Heart right ventricle (tissue), 16 donors: Measurements from ENCODE around the gene FAM200C. TPM values are rescaled to one million over a fixed set of nuclear protein-coding genes. Genes with fewer than 3 reads are reported as not detected.
A peak's percentile ranks its signal among the peaks of the same experiment; 100 is the strongest.

Experiments
- ATAC-seq, 8 donors: fragments of 200-7000 bp; cut with Tn5 transposase; one replicate each; pipeline ENCODE4 v1.9.1; 2020; ENCODE audit warnings: mild to moderate bottlenecking in 8 of 8, moderate library complexity in 8 of 8, moderate number of reproducible peaks in 1 of 8
- DNase-seq, 2 donors: peaks; one replicate each; pipeline ENCODE4 v3.0.0-alpha.2; 2020
- H3K27ac ChIP-seq, 10 donors: fragments of 200-600 bp; sonication (generic) in 2 of 10; one replicate each; pipeline versions ENCODE4 v1.5.0 to v1.8.0; 2020 to 2022; ENCODE audit warnings: mild to moderate bottlenecking in 3 of 10
- H3K27me3 ChIP-seq, 7 donors: fragments of 200-600 bp; one replicate each; pipeline ENCODE4 v1.8.0; 2021 to 2022; ENCODE audit warnings: mild to moderate bottlenecking in 2 of 7
- H3K36me3 ChIP-seq, 9 donors: fragments of 200-600 bp; sonication (generic) in 1 of 9; one replicate each; pipeline versions ENCODE4 v1.5.0 to v1.8.0; 2020 to 2022; ENCODE audit warnings: mild to moderate bottlenecking in 2 of 9
- H3K4me1 ChIP-seq, 9 donors: fragments of 200-600 bp; sonication (generic) in 1 of 9; one replicate each; pipeline versions ENCODE4 v1.5.0 to v1.8.0; 2020 to 2022; ENCODE audit warnings: mild to moderate bottlenecking in 4 of 9
- H3K4me3 ChIP-seq, 10 donors: fragments of 200-600 bp; sonication (generic) in 2 of 10; one replicate each; pipeline versions ENCODE4 v1.5.0 to v1.8.0; 2020 to 2022; ENCODE audit warnings: mild to moderate bottlenecking in 7 of 10, moderate library complexity in 2 of 10
- H3K9me3 ChIP-seq, 11 donors: fragments of 200-600 bp in 10 of 11; sonication (generic) in 2 of 11; one replicate each; pipeline versions ENCODE4 v1.5.0 to v1.8.0; 2013 to 2022; ENCODE audit warnings: mild to moderate bottlenecking in 2 of 11, control low read depth in 1 of 11, moderate library complexity in 1 of 11
- WGBS, 2 donors: extraction: QIAGEN DNeasy Blood & Tissue Kit; methylation state at CpG; one replicate each; pipeline ENCODE4 v1.1.7; 2013; ENCODE audit warnings: inconsistent platforms in 1 of 2; 5-methylcytosine and 5-hydroxymethylcytosine counted together
- intact Hi-C, 10 donors: fragments of 100-400 bp; cut with DNase I; formaldehyde crosslinking; loops; one replicate each; pipeline versions ENCODE4 v1.11.1 to v1.14.2; 2022
- polyA plus RNA-seq, 2 donors: library from polyadenylated mRNA; stranded (reverse); fragments of 200-250 nt; gene quantifications; one replicate each; pipeline ENCODE4 v1.2.3, GENCODE V29; 2013
- total RNA-seq, 10 donors: library from RNA; stranded (reverse); fragmentation: NEBNext Ultra II Directional in 3 of 10; extraction: Animal tissue kit (Norgen Biotek cat#: 25700) in 3 of 10; gene quantifications; one replicate each; pipeline versions ENCODE4 v1.2.1 to v1.2.4, GENCODE V29; 2021 to 2023
- TF ChIP-seq, protein P1 (sequence below), 9 donors: fragments of 200-600 bp; sonication (generic) in 2 of 9; IDR thresholded peaks; one replicate each; pipeline versions ENCODE4 v1.5.0 to v1.8.0; 2021 to 2022; ENCODE audit warnings: antibody characterized with exemption in 9 of 9, mild to moderate bottlenecking in 5 of 9, moderate library complexity in 1 of 9
- donor health status: Arrhythmogenic right ventricular cardiomyopathy.
- donor health status: ischemic (EF 13 %, LVEDD 7.1; RV severe dilation, severe dysfunction).
- donor health status: healthy with polysubstance abuse.
- donor health status: DM: no; HTN: yes; CAD: no.
- donor health status: DM: no; HTN: no; CAD: no.
- donor health status: ischemic (EF 25% LVEDD 6.9; RV normal size, moderate dysfunction).
- donor health status: ischemic (EF 25% LVEDD 5.7; RV mildly dilated, moderate dysfunction).
- donor health status: healthy.
- donor health status: DM: yes; HTN: yes; CAD: no.
- donor health status: Ischemic cardiomyopathy.
- donor health status: ischemic (EF 35%, LVEDD 5.7; RV mildly dilated, moderate dysfunction).
- donor health status: nonischemic (EF 11% LVEDD 7.7; RV severe dilation, severe dysfunction).
- donor health status: DM: yes; HTN: yes; CAD: no.
- donor health status: PGD.
- donor health status: ischemic (EF 29% LVEDD 5.4; RV normal size, mild dysfunction).
- donor health status: nonischemic (EF 23%, LVEDD 6.1; RV moderate dilation, normal function).

FAM200C gene
- total and polyA plus RNA-seq, 12 donors = 1.7 to 8.6 (median 3.6) TPM

DNA sequence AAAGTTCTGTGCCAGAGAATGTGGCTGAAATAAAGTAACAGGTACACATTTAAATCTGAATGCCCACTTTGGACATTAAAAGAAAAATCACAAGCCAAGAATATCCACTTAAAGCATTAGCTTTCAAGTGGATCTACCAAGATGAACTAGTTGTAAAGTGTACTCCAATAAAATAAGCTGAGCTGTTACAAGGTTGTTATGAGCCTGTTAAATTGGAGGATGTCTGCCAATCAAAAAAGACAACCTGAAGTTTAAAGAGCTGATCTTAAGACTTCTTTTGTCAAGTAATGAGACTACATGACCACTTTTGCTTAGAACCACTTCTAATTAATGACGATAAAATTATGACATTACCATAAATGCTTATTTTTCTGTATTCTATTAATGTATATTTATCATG, 2.4 kb downstream of the FAM200C start:
- 98% methylated on average over 1 of the region's 1 CpG for WGBS, 2 donors
- Histone ChIP-seq H3K27ac (no peak overlapping the region), H3K36me3 (peaks cover 0 to 34% (median 10%) of the 10 kb centered on the region in 9 donors), H3K4me3 (no peak overlapping the region), H3K27me3 (no peaks in the 10 kb centered on the region), H3K4me1 (peaks cover 0 to 53% (median 20%) of the 10 kb centered on the region in 9 donors), H3K9me3 (no peaks in the 10 kb centered on the region)
- no peak for DNase-seq
- intact Hi-C loops = loop anchor here in 1 of 10 donors (5.0 kb wide), 1 partner anchor 200 kb away; no protein-coding TSS in a partner anchor
- ATAC-seq = no peak
- TF ChIP-seq, protein P1, sequence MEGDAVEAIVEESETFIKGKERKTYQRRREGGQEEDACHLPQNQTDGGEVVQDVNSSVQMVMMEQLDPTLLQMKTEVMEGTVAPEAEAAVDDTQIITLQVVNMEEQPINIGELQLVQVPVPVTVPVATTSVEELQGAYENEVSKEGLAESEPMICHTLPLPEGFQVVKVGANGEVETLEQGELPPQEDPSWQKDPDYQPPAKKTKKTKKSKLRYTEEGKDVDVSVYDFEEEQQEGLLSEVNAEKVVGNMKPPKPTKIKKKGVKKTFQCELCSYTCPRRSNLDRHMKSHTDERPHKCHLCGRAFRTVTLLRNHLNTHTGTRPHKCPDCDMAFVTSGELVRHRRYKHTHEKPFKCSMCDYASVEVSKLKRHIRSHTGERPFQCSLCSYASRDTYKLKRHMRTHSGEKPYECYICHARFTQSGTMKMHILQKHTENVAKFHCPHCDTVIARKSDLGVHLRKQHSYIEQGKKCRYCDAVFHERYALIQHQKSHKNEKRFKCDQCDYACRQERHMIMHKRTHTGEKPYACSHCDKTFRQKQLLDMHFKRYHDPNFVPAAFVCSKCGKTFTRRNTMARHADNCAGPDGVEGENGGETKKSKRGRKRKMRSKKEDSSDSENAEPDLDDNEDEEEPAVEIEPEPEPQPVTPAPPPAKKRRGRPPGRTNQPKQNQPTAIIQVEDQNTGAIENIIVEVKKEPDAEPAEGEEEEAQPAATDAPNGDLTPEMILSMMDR (IDR thresholded peaks at IDR 0.05) = no peak

DNA sequence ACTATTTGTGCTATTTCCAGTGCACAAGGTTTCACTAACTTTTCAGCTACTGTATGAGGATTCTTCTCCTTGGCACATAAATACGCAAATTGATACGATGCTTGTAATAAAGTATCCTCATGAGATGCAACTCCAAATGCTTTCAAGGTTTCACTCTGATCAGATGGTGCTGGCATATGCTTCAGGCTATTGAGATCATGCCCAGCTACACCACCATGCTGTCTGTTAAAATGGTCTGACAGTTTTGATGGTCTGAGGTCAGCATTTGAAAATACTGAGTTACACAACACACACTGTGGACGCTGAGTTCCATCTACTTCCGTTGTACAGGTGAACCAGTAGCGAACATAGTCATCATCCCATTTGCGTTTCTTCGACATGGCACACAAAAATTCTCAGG, 4.7 kb downstream of the FAM200C start:
- TF ChIP-seq, protein P1 (IDR thresholded peaks at IDR 0.05) = no peak
- H3K4me1 ChIP-seq = peaks cover 0 to 56% (median 15%) of the 10 kb centered on the region in 9 donors
- no peak for ATAC-seq
- intact Hi-C loops = loop anchor here in 1 of 10 donors (5.0 kb wide), 1 partner anchor 198 kb away; no protein-coding TSS in a partner anchor
- peaks cover 0 to 21% (median 0%) of the 10 kb centered on the region in 9 donors for H3K36me3 ChIP-seq
- H3K27me3 ChIP-seq = no peaks in the 10 kb centered on the region
- 90 to 93% methylated on average over 7 of the region's 7 CpGs for WGBS, 2 donors
- no peaks in the 10 kb centered on the region for H3K9me3 ChIP-seq
- no peak overlapping the region for H3K27ac ChIP-seq
- no peak for DNase-seq
- no peak overlapping the region for H3K4me3 ChIP-seq

DNA sequence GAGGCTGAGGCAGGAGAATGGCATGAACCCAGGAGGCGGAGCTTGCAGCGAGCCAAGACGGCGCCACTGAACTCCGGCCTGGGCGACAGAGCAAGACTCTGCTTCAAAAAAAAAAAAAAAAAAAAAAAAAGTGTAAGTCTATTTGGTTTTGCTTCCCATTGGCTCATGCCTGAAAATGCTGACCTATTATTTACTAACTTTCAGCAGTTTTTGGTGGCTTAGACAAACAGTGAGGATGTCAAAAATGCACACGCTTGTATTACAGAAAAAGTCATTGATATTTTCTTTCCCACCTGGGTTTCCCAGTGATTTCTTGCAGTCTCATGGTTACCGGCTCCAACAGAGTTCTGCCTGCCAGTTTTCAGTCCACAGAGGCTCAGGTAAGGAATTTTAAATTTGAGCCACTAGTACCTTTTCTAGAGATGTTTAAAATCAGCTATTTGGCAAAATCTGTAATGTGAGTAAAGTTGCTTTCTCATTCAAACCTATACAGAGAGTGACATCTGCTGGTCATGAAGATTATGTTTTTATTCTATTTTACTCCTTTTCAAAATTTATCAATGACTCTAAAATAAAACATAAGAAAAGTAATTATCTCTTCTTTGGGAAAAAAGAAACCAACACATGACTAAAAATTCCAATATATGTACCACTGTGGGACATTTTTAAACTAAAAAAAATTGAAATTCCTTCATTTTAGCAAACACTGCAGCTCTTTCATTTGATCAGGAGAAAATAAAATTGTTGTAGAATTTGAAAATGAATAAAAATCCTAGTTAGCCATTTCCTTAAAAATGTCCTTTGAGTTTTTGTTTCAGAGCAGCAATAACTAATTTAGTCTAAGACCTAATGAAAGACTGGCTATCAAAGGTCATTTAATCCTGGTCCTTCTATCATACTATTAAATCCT, 8.8 kb downstream of the FAM200C start:
- no peak for DNase-seq
- peaks cover 0 to 22% (median 11%) of the 10 kb centered on the region in 11 donors for H3K9me3 ChIP-seq
- TF ChIP-seq, protein P1 (IDR thresholded peaks at IDR 0.05) = peak in 7 of 9 donors; percentile 46 to 70 (median 57)
- ATAC-seq = no peak
- H3K36me3 ChIP-seq = peaks cover 0 to 14% (median 0%) of the 10 kb centered on the region in 9 donors
- intact Hi-C loops = loop anchor here in 5 of 10 donors (5.0 kb wide), 1 partner anchor 369 kb away; no protein-coding TSS in a partner anchor
- WGBS, 2 donors = 75 to 77% methylated on average over 8 of the region's 8 CpGs
- peaks cover 0 to 29% (median 3%) of the 10 kb centered on the region in 9 donors for H3K4me1 ChIP-seq
- no peak overlapping the region for H3K4me3 ChIP-seq
- H3K27me3 ChIP-seq = no peaks in the 10 kb centered on the region
- H3K27ac ChIP-seq = no peak overlapping the region

DNA sequence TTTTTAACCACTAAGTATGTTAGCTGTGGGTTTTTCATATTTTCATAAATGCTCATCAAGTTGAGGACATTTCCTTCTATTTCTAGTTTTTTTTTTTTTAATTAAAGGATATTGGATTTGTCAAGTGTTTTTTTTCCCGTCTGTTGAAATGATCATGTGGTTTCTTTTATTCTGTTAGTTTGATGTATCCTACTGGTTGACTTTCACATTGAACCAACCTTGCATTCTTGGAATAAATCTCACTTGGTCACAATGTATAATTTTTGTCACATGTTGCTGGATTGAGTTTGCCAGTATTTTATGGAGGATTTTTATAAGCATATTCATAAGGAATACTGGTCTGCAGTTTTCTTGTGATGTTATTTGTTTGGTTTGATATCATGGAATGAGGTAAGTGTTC, 12.4 kb downstream of the FAM200C start:
- H3K27ac ChIP-seq = no peak overlapping the region
- 93 to 97% methylated on average over 1 of the region's 1 CpG for WGBS, 2 donors
- H3K4me3 ChIP-seq = no peak overlapping the region
- H3K36me3 ChIP-seq = no peaks in the 10 kb centered on the region
- TF ChIP-seq, protein P1 (IDR thresholded peaks at IDR 0.05) = no peak
- no peaks in the 10 kb centered on the region for H3K27me3 ChIP-seq
- intact Hi-C loops = loop anchor here in 3 of 10 donors (5.0 to 10.0 kb wide), 3 partner anchors 190 to 365 kb away; no protein-coding TSS in a partner anchor
- ATAC-seq = no peak
- H3K4me1 ChIP-seq = peaks cover 0 to 6% (median 0%) of the 10 kb centered on the region in 9 donors
- DNase-seq = no peak
- peaks cover 0 to 22% (median 11%) of the 10 kb centered on the region in 11 donors for H3K9me3 ChIP-seq
